DMS153 treated with DMSO at 0.1 percent for 48 hours (cell line): Measurements from ENCODE around the gene SNTN.
"Not testable (repeated sequence)": the region's sequence is repeated elsewhere in the genome, so short reads cannot be mapped to it uniquely, and the experiment has no call there.

Source experiments
- DNase-seq: peaks from one replicate; lab custom pipeline; 2025; ENCODE audit not compliant: unreplicated experiment; lab: John Stamatoyannopoulos, UW

SNTN gene

GRCh38 chr3:63652066-63652725 is at the start of gene SNTN:
Gene SNTN (plus strand): TSS chr3:63652675. CDS start chr3:63652688, 13 bp downstream.
- no peak for DNase-seq

GRCh38 chr3:63607716-63608115 is 44.8 kb upstream of the SNTN start:
- DNase-seq, result no peak

- DNase-seq, result no peak
Measured at GRCh38 chr3:63609408-63609807, 43.1 kb upstream of the SNTN start.

- no peak for DNase-seq
Measured at GRCh38 chr3:63609834-63610233, 42.6 kb upstream of the SNTN start.

- DNase-seq, result no peak
Measured at GRCh38 chr3:63611382-63611781, 41.1 kb upstream of the SNTN start.

- DNase-seq, result no peak
Measured at GRCh38 chr3:63613561-63613960, 38.9 kb upstream of the SNTN start.

- DNase-seq, result no peak
Measured at GRCh38 chr3:63617391-63617790, 35.1 kb upstream of the SNTN start.

- peak; percentile 28 for DNase-seq
Measured at GRCh38 chr3:63624941-63625560, 27.4 kb upstream of the SNTN start.

- no peak for DNase-seq
Measured at GRCh38 chr3:63631670-63632069, 20.8 kb upstream of the SNTN start.

- DNase-seq, result no peak
Measured at GRCh38 chr3:63635186-63635585, 17.3 kb upstream of the SNTN start.

GRCh38 chr3:63639806-63640205 is 12.7 kb upstream of the SNTN start:
- DNase-seq, result no peak

- DNase-seq, result no peak
Measured at GRCh38 chr3:63642488-63642887, 10.0 kb upstream of the SNTN start.

- no peak for DNase-seq
Measured at GRCh38 chr3:63644212-63644797, 8.2 kb upstream of the SNTN start.

- not testable (repeated sequence) for DNase-seq
Measured at GRCh38 chr3:63644928-63645781, 7.3 kb upstream of the SNTN start.

- DNase-seq, result no peak
Measured at GRCh38 chr3:63654211-63654610, 1.7 kb downstream of the SNTN start.

- DNase-seq, result no peak
Measured at GRCh38 chr3:63654931-63655330, 2.5 kb downstream of the SNTN start.

- no peak for DNase-seq
Measured at GRCh38 chr3:63655519-63655918, 3.0 kb downstream of the SNTN start.

GRCh38 chr3:63656786-63657185 is 4.3 kb downstream of the SNTN start:
- DNase-seq, result no peak

- no peak for DNase-seq
Measured at GRCh38 chr3:63661242-63661641, 8.8 kb downstream of the SNTN start.

GRCh38 chr3:63662011-63662410 is 9.5 kb downstream of the SNTN start:
- DNase-seq, result no peak

- no peak for DNase-seq
Measured at GRCh38 chr3:63662500-63662899, 10.0 kb downstream of the SNTN start.

GRCh38 chr3:63670544-63670943 is 18.1 kb downstream of the SNTN start:
- DNase-seq, result no peak
